GM23338 (cell line): Measurements from ENCODE around the gene FBXO34. TPM values are rescaled to one million over a fixed set of nuclear protein-coding genes. Genes with fewer than 3 reads are reported as not detected.

Experiments
- ATAC-seq: fragments of 200-7000 bp; cut with Tn5 transposase; 3 replicates; pipeline ENCODE4 v1.9.1; 2020
- DNase-seq: peaks from one replicate; pipeline ENCODE4 v3.0.0-alpha.2; 2015; ENCODE audit warnings: low spot score
- H2AFZ ChIP-seq: fragments of 200-600 bp; sonication (generic); 2 replicates; pipeline ENCODE4 v1.8.0; 2016; ENCODE audit warnings: antibody characterized with exemption, mild to moderate bottlenecking, moderate library complexity
- H3F3A ChIP-seq: fragments of 200-600 bp; sonication (generic); replicated peaks from 2 replicates; pipeline ENCODE4 v1.8.0; 2017; ENCODE audit warnings: antibody characterized with exemption, mixed run types, low read depth
- H3K27ac ChIP-seq: fragments of 200-600 bp; sonication (generic); 2 replicates; pipeline ENCODE4 v1.6.1; 2016; ENCODE audit warnings: low read depth
- H3K27me3 ChIP-seq: fragments of 200-600 bp; sonication (generic); 2 replicates; pipeline ENCODE4 v1.8.0; 2016; ENCODE audit warnings: mild to moderate bottlenecking, mixed run types, moderate library complexity; ENCODE audit not compliant: insufficient read depth
- H3K36me3 ChIP-seq: fragments of 200-600 bp; sonication (generic); 2 replicates; pipeline ENCODE4 v1.8.0; 2016; ENCODE audit warnings: mild to moderate bottlenecking; ENCODE audit not compliant: insufficient read depth
- H3K4me1 ChIP-seq: fragments of 200-600 bp; sonication (generic); 2 replicates; pipeline ENCODE4 v1.8.0; 2016; ENCODE audit warnings: mild to moderate bottlenecking, moderate library complexity; ENCODE audit not compliant: insufficient read depth
- H3K4me2 ChIP-seq: fragments of 200-600 bp; sonication (generic); 2 replicates; pipeline ENCODE4 v1.7.1; 2017; ENCODE audit warnings: mixed run types
- H3K4me3 ChIP-seq: fragments of 200-600 bp; sonication (generic); 2 replicates; pipeline ENCODE4 v1.6.1; 2016; ENCODE audit warnings: mixed run types
- H3K79me2 ChIP-seq: fragments of 200-600 bp; sonication (generic); replicated peaks from 2 replicates; pipeline ENCODE4 v1.8.0; 2017; ENCODE audit warnings: mild to moderate bottlenecking; ENCODE audit not compliant: insufficient read depth
- H3K9me2 ChIP-seq: fragments of 200-600 bp; sonication (generic); 2 replicates; pipeline ENCODE4 v1.8.0; 2017; ENCODE audit not compliant: insufficient read depth
- H4K20me1 ChIP-seq: fragments of 200-600 bp; sonication (generic); replicated peaks from 2 replicates; pipeline ENCODE4 v1.8.0; 2017; ENCODE audit warnings: mild to moderate bottlenecking; ENCODE audit not compliant: insufficient read depth
- H3K27ac Mint-ChIP-seq: 2 replicates; pipeline ENCODE4 v1.8.0; 2020; ENCODE audit warnings: inconsistent platforms, mild to moderate bottlenecking, moderate library complexity, mixed read lengths
- H3K27me3 Mint-ChIP-seq: 3 replicates; pipeline ENCODE4 v1.8.0; 2022; ENCODE audit warnings: low read depth, mild to moderate bottlenecking, moderate library complexity, mixed read lengths, inconsistent platforms; ENCODE audit not compliant: insufficient read depth, poor library complexity
- H3K36me3 Mint-ChIP-seq: 3 replicates; pipeline ENCODE4 v1.8.0; 2021; ENCODE audit warnings: low read depth, mild to moderate bottlenecking, inconsistent platforms, moderate library complexity, mixed read lengths
- H3K4me1 Mint-ChIP-seq: 3 replicates; pipeline ENCODE4 v1.8.0; 2020; ENCODE audit warnings: mild to moderate bottlenecking, inconsistent platforms, mixed read lengths
- H3K4me3 Mint-ChIP-seq: 3 replicates; pipeline ENCODE4 v1.8.0; 2021; ENCODE audit warnings: moderate library complexity, mild to moderate bottlenecking, inconsistent platforms, mixed read lengths
- H3K9me3 Mint-ChIP-seq: 3 replicates; pipeline ENCODE4 v1.8.0; 2020; ENCODE audit warnings: moderate library complexity, mild to moderate bottlenecking, inconsistent platforms, mixed read lengths
- CREB1 ChIP-seq: fragments of 250-450 bp; sonication (Bioruptor Pico); IDR thresholded peaks from 2 replicates; pipeline ENCODE4 v1.5.0; 2020; ENCODE audit warnings: low read depth, mild to moderate bottlenecking, moderate library complexity
- EZH2phosphoT487 ChIP-seq: fragments of 200-600 bp; sonication (generic); IDR thresholded peaks from one replicate; pipeline ENCODE4 v1.8.1; 2018; ENCODE audit warnings: antibody characterized with exemption; ENCODE audit not compliant: unreplicated experiment
- JUNB ChIP-seq: IDR thresholded peaks from one replicate; pipeline ENCODE4 v1.6.1; 2016; ENCODE audit warnings: antibody characterized with exemption; ENCODE audit not compliant: unreplicated experiment
- NANOG ChIP-seq: IDR thresholded peaks from 2 replicates; pipeline ENCODE4 v1.6.1; 2016; ENCODE audit warnings: antibody characterized with exemption, borderline replicate concordance
- POLR2AphosphoS5 ChIP-seq: IDR thresholded peaks from 2 replicates; pipeline ENCODE4 v1.6.1; 2016; ENCODE audit warnings: antibody characterized with exemption, low read depth
- ZNF331 ChIP-seq: fragments of 250-450 bp; sonication (Bioruptor Pico); IDR thresholded peaks from 2 replicates; pipeline ENCODE4 v1.5.0; 2020; ENCODE audit warnings: low read depth, mild to moderate bottlenecking, moderate library complexity
- polyA plus RNA-seq: library from polyadenylated mRNA; unstranded; fragments of >200 nt; fragmentation: Nextera tagmentation; extraction: Ambion mirVana; gene quantifications from 2 replicates; pipeline ENCODE4 v1.2.1, GENCODE V29; 2016
- total RNA-seq: library from RNA; depleted of rRNA; stranded (reverse); fragments of >200 nt; shearing (Covaris generic); gene quantifications from 2 replicates; pipeline ENCODE4 v1.2.3, GENCODE V29; 2014
- TF ChIP-seq, protein P1 (sequence below): IDR thresholded peaks from one replicate; pipeline ENCODE4 v1.6.1; 2018; ENCODE audit warnings: antibody characterized with exemption; ENCODE audit not compliant: unreplicated experiment
- TF ChIP-seq, protein P2 (sequence below): IDR thresholded peaks from 2 replicates; pipeline ENCODE4 v1.6.1; 2016; ENCODE audit warnings: antibody characterized with exemption
- TF ChIP-seq, protein P3 (sequence below), 2 experiments: fragments of 200-600 bp in 1 of 2; sonication (generic) in 1 of 2; conservative IDR thresholded peaks; 2 replicates each; pipeline versions ENCODE4 v1.5.1 to v1.6.1; 2016 to 2017; ENCODE audit warnings: antibody characterized with exemption in 2 of 2, low read depth in 2 of 2, mild to moderate bottlenecking in 2 of 2, moderate library complexity in 1 of 2

Gene FBXO34
- total and polyA plus RNA-seq, 2 experiments from 2014 or later = 9.4 to 13.4 TPM

DNA sequence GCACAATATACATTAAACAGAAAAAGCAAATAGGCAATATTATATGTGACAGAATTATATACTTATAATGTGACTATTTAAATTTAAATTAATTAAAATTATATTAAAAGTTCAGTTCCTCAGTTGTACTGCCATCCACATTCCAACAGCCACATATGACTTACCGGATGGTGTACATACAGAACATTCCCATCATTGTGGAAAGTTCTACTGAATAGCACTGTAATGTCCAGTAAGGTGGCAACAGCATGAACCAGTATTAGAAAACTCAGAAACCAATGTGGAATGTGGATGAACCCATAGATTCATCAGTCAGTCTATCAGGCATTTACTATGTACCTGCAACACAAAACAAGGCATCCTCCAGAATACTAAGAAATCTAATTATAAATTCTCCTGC, 128.0 kb downstream of the FBXO34 start (continued):
- TF ChIP-seq, protein P1, sequence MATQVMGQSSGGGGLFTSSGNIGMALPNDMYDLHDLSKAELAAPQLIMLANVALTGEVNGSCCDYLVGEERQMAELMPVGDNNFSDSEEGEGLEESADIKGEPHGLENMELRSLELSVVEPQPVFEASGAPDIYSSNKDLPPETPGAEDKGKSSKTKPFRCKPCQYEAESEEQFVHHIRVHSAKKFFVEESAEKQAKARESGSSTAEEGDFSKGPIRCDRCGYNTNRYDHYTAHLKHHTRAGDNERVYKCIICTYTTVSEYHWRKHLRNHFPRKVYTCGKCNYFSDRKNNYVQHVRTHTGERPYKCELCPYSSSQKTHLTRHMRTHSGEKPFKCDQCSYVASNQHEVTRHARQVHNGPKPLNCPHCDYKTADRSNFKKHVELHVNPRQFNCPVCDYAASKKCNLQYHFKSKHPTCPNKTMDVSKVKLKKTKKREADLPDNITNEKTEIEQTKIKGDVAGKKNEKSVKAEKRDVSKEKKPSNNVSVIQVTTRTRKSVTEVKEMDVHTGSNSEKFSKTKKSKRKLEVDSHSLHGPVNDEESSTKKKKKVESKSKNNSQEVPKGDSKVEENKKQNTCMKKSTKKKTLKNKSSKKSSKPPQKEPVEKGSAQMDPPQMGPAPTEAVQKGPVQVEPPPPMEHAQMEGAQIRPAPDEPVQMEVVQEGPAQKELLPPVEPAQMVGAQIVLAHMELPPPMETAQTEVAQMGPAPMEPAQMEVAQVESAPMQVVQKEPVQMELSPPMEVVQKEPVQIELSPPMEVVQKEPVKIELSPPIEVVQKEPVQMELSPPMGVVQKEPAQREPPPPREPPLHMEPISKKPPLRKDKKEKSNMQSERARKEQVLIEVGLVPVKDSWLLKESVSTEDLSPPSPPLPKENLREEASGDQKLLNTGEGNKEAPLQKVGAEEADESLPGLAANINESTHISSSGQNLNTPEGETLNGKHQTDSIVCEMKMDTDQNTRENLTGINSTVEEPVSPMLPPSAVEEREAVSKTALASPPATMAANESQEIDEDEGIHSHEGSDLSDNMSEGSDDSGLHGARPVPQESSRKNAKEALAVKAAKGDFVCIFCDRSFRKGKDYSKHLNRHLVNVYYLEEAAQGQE = no peak
- TF ChIP-seq CREB1 (CRISPR knock-in tag) (no peak), EZH2phosphoT487 (no peak)
- TF ChIP-seq, protein P2, sequence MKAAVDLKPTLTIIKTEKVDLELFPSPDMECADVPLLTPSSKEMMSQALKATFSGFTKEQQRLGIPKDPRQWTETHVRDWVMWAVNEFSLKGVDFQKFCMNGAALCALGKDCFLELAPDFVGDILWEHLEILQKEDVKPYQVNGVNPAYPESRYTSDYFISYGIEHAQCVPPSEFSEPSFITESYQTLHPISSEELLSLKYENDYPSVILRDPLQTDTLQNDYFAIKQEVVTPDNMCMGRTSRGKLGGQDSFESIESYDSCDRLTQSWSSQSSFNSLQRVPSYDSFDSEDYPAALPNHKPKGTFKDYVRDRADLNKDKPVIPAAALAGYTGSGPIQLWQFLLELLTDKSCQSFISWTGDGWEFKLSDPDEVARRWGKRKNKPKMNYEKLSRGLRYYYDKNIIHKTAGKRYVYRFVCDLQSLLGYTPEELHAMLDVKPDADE = no peak
- TF ChIP-seq, protein P3, sequence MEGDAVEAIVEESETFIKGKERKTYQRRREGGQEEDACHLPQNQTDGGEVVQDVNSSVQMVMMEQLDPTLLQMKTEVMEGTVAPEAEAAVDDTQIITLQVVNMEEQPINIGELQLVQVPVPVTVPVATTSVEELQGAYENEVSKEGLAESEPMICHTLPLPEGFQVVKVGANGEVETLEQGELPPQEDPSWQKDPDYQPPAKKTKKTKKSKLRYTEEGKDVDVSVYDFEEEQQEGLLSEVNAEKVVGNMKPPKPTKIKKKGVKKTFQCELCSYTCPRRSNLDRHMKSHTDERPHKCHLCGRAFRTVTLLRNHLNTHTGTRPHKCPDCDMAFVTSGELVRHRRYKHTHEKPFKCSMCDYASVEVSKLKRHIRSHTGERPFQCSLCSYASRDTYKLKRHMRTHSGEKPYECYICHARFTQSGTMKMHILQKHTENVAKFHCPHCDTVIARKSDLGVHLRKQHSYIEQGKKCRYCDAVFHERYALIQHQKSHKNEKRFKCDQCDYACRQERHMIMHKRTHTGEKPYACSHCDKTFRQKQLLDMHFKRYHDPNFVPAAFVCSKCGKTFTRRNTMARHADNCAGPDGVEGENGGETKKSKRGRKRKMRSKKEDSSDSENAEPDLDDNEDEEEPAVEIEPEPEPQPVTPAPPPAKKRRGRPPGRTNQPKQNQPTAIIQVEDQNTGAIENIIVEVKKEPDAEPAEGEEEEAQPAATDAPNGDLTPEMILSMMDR (conservative IDR thresholded peaks at IDR 0.05; ENCODE audit: low read depth in 2 of 2) = no peak

DNA sequence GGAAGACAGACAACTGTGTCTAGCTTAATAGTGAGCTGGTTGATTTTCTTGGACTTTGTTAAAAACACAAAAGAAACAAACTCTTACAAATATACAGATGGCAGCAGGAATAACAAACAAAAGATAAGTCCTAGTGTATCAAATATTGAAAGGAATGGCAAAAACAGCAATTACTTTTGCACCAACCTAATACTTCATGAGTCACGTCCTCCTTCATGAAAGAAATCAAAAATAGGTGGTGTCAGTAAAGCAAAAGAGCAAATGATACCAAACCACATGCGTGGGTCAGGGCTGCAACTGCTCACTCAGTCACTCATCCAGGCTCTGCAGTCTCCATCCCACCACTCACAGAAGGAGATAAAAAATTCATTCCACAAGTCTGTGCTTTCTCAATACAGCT, 128.6 kb downstream of the FBXO34 start:
- H3K4me3 Mint-ChIP-seq = no peak overlapping the region

More for the DNA sequence above, 128.6 kb downstream of the FBXO34 start:
- Histone ChIP-seq H4K20me1 (peaks cover 3% of the 10 kb centered on the region), H3K4me1 (no peaks in the 10 kb centered on the region), H3K36me3 (no peaks in the 10 kb centered on the region), H3F3A (no peaks in the 10 kb centered on the region), H3K79me2 (peaks cover 65% of the 10 kb centered on the region), H3K27ac (no peak overlapping the region), H3K4me2 (no peak overlapping the region), H3K9me2 (no peaks in the 10 kb centered on the region), H2AFZ (no peak overlapping the region), H3K4me3 (no peak overlapping the region), H3K27me3 (no peaks in the 10 kb centered on the region)
- Mint-ChIP-seq H3K36me3 (peaks cover 5% of the 10 kb centered on the region; the same call in 1 of the 3 replicates), H3K9me3 (no peaks in the 10 kb centered on the region), H3K27ac (no peak overlapping the region), H3K27me3 (no peaks in the 10 kb centered on the region), H3K4me1 (no peaks in the 10 kb centered on the region)
- DNase-seq = no peak
- no peak for ATAC-seq
- TF ChIP-seq, protein P2 = no peak
- TF ChIP-seq POLR2AphosphoS5 = no peak
- no peak for TF ChIP-seq ZNF331 (CRISPR knock-in tag)
- TF ChIP-seq, protein P1 = no peak
- TF ChIP-seq NANOG = no peak
- TF ChIP-seq CREB1 (CRISPR knock-in tag) = no peak
- TF ChIP-seq JUNB = no peak
